A549 treated with AZD9567 at 1 μM for 4 hours (cell line): ENCODE data around the gene TCEAL9. TPM values are rescaled to one million over a fixed set of nuclear protein-coding genes. Genes with fewer than 3 reads are reported as not detected.

ENCODE experiments used
- total RNA-seq: library from RNA; stranded (reverse); fragments of 200-300 nt; extraction: Qiagen RNA extraction; gene quantifications from 5 replicates; pipeline ENCODE4 v1.2.3, GENCODE V29; 2022; ENCODE audit not compliant: insufficient read depth

TCEAL9 gene
- total RNA-seq = 77.9 to 113 TPM (median 88.7 TPM) in 5 replicates

GRCh38 chrX:103356130-103356798 is at the start of gene TCEAL9:
TCEAL9 (plus strand) TSS chrX:103356506; CDS start chrX:103357685, 1,179 bp downstream.

GRCh38 chrX:103310555-103311398 is 45.5 kb upstream of the TCEAL9 start, which contains the start of gene BEX2:
BEX2 (minus strand) TSS chrX:103310990; CDS start chrX:103309976, 1,014 bp downstream.

GRCh38 chrX:103329991-103330390 is 26.3 kb upstream of the TCEAL9 start, which contains the start of gene TCEAL7:
TCEAL7 (plus strand) TSS chrX:103330239; CDS start chrX:103331404, 1,165 bp downstream.

GRCh38 chrX:103376118-103376978 is 20.0 kb downstream of the TCEAL9 start, which contains the start of gene BEX3:
BEX3 (plus strand) TSS chrX:103376538; CDS start chrX:103377522, 984 bp downstream.

Other genes with a start within 250 kb of the TCEAL9 start
- gene BEX4, start 141.4 kb upstream of the TCEAL9 start, total RNA-seq = 2.0 to 2.3 TPM (median 2.0 TPM) in 4 of 5 replicates, not detected in the other
- 21.4 to 47.2 TPM (median 27.2 TPM) in 5 replicates for gene TCEAL8, start 101.4 kb upstream of the TCEAL9 start, total RNA-seq
- not detected in 5 replicates for gene TCEAL5, start 79.8 kb upstream of the TCEAL9 start, total RNA-seq
- gene BEX2, start 45.5 kb upstream of the TCEAL9 start, total RNA-seq = 9.1 to 11.5 TPM (median 10.3 TPM) in 5 replicates
- not detected in 5 replicates for gene TCEAL7, start 26.3 kb upstream of the TCEAL9 start, total RNA-seq
- 203 to 248 TPM (median 235 TPM) in 5 replicates for gene BEX3, start 20.0 kb downstream of the TCEAL9 start, total RNA-seq
- gene RAB40A, start 163.0 kb downstream of the TCEAL9 start, total RNA-seq = 0.06 TPM in 1 of 5 replicates, not detected in the others
- 106 to 129 TPM (median 114 TPM) in 5 replicates for gene TCEAL4, start 229.0 kb downstream of the TCEAL9 start, total RNA-seq